C4-2B (cell line): ENCODE measurements around the gene CLDN1.

Source experiments
- ZFX ChIP-seq: fragments of 450-650 bp; IDR thresholded peaks from 2 replicates; pipeline ENCODE4 v1.6.1; 2017
- TF ChIP-seq, protein P1 (sequence below): fragments of 450-650 bp; conservative IDR thresholded peaks from 2 replicates; pipeline ENCODE4 v1.5.1; 2017; ENCODE audit warnings: mild to moderate bottlenecking

DNA sequence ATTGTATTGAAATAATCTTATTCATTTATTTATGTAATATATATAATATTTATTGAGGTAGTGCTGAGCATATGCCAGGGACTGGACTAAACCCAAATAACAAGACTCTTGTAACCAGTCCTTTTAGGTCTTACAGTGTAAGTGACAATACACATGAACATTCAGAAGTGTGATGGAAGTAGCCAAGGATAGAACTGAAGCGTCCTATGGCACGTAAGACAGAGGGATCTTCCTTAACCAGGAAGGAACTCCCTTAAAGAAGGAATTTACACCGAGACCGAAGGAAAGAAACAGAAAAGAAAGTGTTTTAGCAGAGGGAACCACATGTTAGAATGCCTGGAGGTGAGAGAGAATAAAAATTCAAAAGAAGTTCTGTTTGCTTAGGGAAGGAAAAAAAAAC, 23.6 kb upstream of the CLDN1 start:
- TF ChIP-seq, protein P1, sequence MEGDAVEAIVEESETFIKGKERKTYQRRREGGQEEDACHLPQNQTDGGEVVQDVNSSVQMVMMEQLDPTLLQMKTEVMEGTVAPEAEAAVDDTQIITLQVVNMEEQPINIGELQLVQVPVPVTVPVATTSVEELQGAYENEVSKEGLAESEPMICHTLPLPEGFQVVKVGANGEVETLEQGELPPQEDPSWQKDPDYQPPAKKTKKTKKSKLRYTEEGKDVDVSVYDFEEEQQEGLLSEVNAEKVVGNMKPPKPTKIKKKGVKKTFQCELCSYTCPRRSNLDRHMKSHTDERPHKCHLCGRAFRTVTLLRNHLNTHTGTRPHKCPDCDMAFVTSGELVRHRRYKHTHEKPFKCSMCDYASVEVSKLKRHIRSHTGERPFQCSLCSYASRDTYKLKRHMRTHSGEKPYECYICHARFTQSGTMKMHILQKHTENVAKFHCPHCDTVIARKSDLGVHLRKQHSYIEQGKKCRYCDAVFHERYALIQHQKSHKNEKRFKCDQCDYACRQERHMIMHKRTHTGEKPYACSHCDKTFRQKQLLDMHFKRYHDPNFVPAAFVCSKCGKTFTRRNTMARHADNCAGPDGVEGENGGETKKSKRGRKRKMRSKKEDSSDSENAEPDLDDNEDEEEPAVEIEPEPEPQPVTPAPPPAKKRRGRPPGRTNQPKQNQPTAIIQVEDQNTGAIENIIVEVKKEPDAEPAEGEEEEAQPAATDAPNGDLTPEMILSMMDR, result no peak
- TF ChIP-seq ZFX, result no peak
